Retinal pigment epithelial cell (primary cell): ENCODE results near the gene ANKS1B.

ENCODE experiments used
- DNase-seq: peaks from one replicate; pipeline ENCODE4 v3.0.0-alpha.2; 2010; ENCODE audit warnings: low read depth
- H3K4me3 ChIP-seq: 2 replicates; pipeline ENCODE4 v1.5.1; 2011; ENCODE audit warnings: mild to moderate bottlenecking, low read length, control low read depth, moderate library complexity
- CTCF ChIP-seq: conservative IDR thresholded peaks from 2 replicates; pipeline ENCODE4 v1.5.1; 2011; ENCODE audit warnings: low read depth, low read length, control low read depth, inconsistent platforms

The ANKS1B gene

GRCh38 chr12:99427104-99427503, 557.6 kb downstream of the ANKS1B start:
- no peak overlapping the region for H3K4me3 ChIP-seq
- no peak for DNase-seq
- TF ChIP-seq CTCF, result no peak

GRCh38 chr12:99418379-99418778, 566.4 kb downstream of the ANKS1B start:
- TF ChIP-seq CTCF, result no peak
- H3K4me3 ChIP-seq, result no peak overlapping the region
- no peak for DNase-seq

GRCh38 chr12:99413751-99414150, 571.0 kb downstream of the ANKS1B start:
- no peak overlapping the region for H3K4me3 ChIP-seq
- no peak for DNase-seq
- no peak for TF ChIP-seq CTCF

- no peak for DNase-seq
- no peak overlapping the region for H3K4me3 ChIP-seq
- TF ChIP-seq CTCF, result no peak
Measured at GRCh38 chr12:99393763-99394162, 591.0 kb downstream of the ANKS1B start.

GRCh38 chr12:99392091-99392850, 592.5 kb downstream of the ANKS1B start:
- H3K4me3 ChIP-seq, result no peak overlapping the region
- DNase-seq, result no peak
- TF ChIP-seq CTCF, result no peak

- no peak for DNase-seq
- TF ChIP-seq CTCF, result peak; percentile 58
- H3K4me3 ChIP-seq, result no peak overlapping the region
Measured at GRCh38 chr12:99390707-99391106, 594.0 kb downstream of the ANKS1B start.

- DNase-seq, result no peak
Measured at GRCh38 chr12:99389751-99390150, 595.0 kb downstream of the ANKS1B start.

More at GRCh38 chr12:99389751-99390150, 595.0 kb downstream of the ANKS1B start:
- no peak for TF ChIP-seq CTCF
- H3K4me3 ChIP-seq, result no peak overlapping the region
